Hepatocyte (in vitro differentiated cells): ENCODE measurements around the gene TDRD10.

ENCODE experiments used
- EZH2 ChIP-seq: fragments of 200-600 bp; sonication (generic); IDR thresholded peaks from 2 replicates; pipeline ENCODE4 v1.6.1; 2016; ENCODE audit warnings: antibody characterized with exemption, mild to moderate bottlenecking, borderline replicate concordance
- EZH2phosphoT487 ChIP-seq: fragments of 200-600 bp; sonication (generic); IDR thresholded peaks from one replicate; pipeline ENCODE4 v1.6.1; 2018; ENCODE audit warnings: antibody characterized with exemption, mild to moderate bottlenecking, low read depth, moderate library complexity; ENCODE audit not compliant: unreplicated experiment, severe bottlenecking
- TF ChIP-seq, protein P1 (sequence below): fragments of 200-600 bp; sonication (generic); IDR thresholded peaks from 2 replicates; pipeline ENCODE4 v1.5.1; 2016; ENCODE audit warnings: antibody characterized with exemption, mild to moderate bottlenecking; ENCODE audit not compliant: poor library complexity

- TF ChIP-seq EZH2phosphoT487, result no peak
- TF ChIP-seq, protein P1, sequence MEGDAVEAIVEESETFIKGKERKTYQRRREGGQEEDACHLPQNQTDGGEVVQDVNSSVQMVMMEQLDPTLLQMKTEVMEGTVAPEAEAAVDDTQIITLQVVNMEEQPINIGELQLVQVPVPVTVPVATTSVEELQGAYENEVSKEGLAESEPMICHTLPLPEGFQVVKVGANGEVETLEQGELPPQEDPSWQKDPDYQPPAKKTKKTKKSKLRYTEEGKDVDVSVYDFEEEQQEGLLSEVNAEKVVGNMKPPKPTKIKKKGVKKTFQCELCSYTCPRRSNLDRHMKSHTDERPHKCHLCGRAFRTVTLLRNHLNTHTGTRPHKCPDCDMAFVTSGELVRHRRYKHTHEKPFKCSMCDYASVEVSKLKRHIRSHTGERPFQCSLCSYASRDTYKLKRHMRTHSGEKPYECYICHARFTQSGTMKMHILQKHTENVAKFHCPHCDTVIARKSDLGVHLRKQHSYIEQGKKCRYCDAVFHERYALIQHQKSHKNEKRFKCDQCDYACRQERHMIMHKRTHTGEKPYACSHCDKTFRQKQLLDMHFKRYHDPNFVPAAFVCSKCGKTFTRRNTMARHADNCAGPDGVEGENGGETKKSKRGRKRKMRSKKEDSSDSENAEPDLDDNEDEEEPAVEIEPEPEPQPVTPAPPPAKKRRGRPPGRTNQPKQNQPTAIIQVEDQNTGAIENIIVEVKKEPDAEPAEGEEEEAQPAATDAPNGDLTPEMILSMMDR, result no peak
- TF ChIP-seq EZH2, result no peak
Observed at GRCh38 chr1:154578058-154578418, 76.0 kb downstream of the TDRD10 start.
